ENCODE measurements around the gene PTPRH.
A peak's percentile ranks its signal among the peaks of the same experiment; 100 is the strongest.

Gene PTPRH

DNA sequence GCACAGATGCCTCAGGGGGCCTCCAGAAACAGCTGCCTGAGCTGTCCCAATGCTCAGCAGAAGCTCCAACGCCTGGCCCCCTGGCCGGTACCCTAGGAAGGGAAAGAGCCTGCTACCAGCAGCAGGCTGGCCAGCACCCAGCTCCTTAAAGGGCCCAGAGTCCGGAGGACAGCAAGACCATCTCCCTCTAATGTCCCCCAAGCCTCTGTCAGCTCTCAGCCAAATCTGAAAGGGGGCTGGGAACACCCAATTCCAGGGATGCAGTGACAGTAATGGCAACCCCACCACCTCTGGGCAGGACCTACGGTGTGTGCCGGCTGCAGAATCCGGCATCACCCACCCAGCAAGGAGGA is 45.3 kb upstream of the PTPRH start:
- DNase-seq (ENCODE audit: low read depth), result no peak
- TF ChIP-seq, protein P1, sequence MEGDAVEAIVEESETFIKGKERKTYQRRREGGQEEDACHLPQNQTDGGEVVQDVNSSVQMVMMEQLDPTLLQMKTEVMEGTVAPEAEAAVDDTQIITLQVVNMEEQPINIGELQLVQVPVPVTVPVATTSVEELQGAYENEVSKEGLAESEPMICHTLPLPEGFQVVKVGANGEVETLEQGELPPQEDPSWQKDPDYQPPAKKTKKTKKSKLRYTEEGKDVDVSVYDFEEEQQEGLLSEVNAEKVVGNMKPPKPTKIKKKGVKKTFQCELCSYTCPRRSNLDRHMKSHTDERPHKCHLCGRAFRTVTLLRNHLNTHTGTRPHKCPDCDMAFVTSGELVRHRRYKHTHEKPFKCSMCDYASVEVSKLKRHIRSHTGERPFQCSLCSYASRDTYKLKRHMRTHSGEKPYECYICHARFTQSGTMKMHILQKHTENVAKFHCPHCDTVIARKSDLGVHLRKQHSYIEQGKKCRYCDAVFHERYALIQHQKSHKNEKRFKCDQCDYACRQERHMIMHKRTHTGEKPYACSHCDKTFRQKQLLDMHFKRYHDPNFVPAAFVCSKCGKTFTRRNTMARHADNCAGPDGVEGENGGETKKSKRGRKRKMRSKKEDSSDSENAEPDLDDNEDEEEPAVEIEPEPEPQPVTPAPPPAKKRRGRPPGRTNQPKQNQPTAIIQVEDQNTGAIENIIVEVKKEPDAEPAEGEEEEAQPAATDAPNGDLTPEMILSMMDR (IDR thresholded peaks at IDR 0.05; ENCODE audit: low read depth, low read length, missing control alignments), result peak; percentile 0
- H3K4me3 ChIP-seq (ENCODE audit: low read depth, low read length), result peak overlapping the region; percentile 93

DNA sequence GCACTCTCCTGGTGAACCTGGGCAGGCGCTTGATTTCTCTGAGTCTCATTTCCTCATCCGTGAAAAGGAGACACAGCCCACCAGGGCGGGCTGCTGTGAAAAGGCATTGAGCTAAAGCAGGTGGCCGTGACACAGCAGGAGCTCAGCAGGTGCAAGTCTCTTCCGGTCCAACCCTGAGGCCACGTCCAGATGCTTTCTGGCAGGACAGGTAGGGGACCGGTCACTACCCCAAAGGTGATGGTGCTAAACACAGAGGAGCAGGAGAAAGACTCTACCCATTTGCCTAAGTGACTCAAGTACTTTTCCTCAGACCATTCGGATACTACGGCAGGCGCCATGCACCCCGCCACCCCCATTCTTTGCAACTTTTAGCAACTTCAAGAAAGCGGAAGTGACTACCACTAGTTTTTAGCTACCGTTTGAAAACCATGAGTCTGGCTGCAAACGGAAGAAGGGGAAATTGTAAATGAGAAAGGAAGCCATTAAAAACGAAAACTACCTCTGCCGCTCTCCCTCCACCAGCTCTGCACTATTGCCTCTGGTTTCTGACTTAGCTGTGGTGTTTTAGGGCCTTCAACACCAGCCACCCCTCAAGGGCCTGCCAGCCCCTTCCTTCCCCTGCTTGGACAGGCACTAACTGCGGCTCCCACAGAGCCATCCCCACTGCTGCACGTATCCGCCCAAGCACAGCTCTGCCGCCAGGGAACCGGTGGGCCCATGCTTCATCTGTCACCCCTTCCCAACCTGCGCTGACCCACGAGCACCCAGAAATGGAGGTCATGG is 44.7 kb upstream of the PTPRH start:
- DNase-seq (ENCODE audit: low read depth), result peak; percentile 83
- TF ChIP-seq, protein P1 (IDR thresholded peaks at IDR 0.05; ENCODE audit: low read depth, low read length, missing control alignments), result peak; percentile 14
- H3K4me3 ChIP-seq (ENCODE audit: low read depth, low read length), result peak overlapping the region; percentile 93

DNA sequence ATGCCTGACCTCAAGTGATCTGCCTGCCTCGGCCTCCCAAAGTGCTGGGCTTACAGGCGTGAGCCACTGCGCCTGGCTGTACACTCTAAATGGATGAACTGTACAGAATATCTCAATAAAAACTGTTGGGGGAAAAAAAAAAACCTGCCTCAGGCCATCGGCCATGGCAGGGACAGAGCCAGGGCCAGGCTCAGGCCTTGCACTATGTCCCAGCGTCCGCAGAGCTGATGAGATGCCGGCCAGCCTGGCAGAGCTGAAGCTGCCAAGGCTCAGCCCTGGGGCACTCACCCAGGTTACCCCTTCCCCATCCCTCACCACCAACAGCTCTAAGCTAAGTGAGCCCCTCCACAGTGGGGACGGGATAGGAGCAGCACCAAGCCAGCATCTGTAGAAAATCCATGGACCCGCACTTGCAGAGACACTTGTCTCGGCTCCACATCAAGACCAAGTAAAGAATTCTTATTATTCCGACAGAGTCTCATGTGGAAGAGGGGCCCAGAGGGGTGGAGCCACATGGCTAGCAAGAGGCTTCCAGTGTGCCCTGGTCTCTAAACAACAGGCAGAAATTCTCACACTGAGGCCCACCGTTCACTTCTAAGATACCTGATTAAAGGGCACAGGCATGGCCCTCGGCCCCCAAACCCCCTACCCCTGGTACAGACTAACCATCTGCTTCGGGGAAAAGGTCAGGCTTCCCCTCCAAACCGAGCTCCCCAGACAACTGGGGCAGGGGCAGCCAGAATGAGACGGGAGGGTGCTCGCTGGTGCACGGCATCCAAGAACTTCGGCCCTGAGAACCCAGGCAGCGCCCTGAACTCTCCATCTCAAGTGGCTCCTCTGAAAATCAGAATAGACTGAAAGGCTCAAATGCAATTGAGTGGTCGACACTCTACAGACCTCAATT is 43.7 kb upstream of the PTPRH start:
- TF ChIP-seq, protein P1 (IDR thresholded peaks at IDR 0.05; ENCODE audit: low read depth, low read length, missing control alignments), result no peak
- H3K4me3 ChIP-seq (ENCODE audit: low read depth, low read length), result peak overlapping the region; percentile 93
- no peak for DNase-seq (ENCODE audit: low read depth)

DNA sequence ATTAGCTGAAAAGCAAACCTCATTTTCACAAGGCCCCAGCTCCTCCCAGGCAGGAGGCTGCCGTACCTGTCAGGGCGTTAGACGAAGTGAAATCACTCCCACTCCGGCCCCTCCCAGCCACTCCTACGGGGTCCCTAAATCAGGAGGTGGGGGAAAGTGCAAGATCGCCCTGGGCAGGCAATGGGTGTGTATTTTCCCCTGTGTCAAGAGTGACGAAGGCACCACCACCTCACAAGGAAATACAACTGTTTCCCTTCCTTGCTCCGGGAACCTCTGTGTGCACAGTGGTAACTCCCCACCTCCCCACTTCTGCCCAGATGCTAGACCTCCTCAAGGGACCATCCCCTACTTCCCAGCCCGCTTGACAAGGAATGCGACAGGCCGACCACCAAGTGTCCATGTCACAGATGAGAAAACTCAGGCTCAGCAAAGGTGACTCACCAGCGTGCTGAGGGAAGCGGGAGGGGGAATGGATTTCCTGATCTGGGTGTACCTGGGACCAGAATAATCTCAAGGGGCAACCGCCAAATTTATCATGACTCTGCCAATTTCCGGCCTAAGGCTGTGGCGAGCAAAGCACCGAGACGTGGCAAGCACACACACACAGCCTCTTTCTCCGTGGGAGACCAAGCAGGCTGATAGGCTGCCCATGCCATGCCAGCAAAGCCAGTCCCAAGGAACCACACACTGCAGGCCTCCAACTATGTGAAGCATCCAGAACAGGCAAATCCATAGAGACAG is 42.2 kb upstream of the PTPRH start:
- DNase-seq (ENCODE audit: low read depth), result no peak
- TF ChIP-seq, protein P1 (IDR thresholded peaks at IDR 0.05; ENCODE audit: low read depth, low read length, missing control alignments), result no peak
- peak overlapping the region; percentile 6 for H3K4me3 ChIP-seq (ENCODE audit: low read depth, low read length)

DNA sequence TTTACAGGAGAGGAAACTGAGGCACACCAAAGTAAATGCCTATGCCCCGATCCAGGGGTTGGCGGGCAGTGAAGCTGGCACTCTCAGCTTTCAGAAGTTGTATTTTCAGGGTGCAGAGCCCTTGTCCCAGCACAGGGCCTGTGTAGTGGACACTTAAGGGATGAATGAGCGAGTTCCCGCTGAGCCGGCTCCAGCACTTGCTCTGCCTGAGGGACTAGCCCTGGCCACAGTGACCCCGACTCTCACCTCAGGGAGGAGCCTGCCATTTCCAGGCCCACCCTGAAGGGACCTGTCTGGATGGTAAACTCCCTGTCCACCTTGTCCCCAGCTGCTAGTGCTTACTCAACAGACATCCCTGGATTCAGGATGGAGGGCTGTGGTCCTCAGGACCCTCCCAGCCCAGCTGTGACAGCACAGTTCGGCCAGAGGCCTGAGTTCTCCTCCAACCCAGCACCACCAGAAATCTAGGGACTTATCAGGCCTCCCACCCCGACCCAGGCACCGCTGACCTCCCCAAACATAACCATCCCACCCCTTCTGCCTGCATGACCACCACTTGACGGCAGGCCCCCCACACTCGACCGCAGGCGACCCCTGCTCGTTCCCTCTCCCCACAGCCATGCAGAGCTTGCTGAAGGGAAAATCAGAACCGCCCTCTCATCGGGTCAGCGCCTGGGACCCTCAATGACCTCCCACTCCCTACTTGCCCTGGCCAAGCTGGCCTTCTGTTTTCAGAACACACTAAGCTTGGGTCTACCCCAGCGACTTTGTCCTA is 41.1 kb upstream of the PTPRH start:
- no peak for DNase-seq (ENCODE audit: low read depth)
- no peak overlapping the region for H3K4me3 ChIP-seq (ENCODE audit: low read depth, low read length)
- TF ChIP-seq, protein P1 (IDR thresholded peaks at IDR 0.05; ENCODE audit: low read depth, low read length, missing control alignments), result no peak

DNA sequence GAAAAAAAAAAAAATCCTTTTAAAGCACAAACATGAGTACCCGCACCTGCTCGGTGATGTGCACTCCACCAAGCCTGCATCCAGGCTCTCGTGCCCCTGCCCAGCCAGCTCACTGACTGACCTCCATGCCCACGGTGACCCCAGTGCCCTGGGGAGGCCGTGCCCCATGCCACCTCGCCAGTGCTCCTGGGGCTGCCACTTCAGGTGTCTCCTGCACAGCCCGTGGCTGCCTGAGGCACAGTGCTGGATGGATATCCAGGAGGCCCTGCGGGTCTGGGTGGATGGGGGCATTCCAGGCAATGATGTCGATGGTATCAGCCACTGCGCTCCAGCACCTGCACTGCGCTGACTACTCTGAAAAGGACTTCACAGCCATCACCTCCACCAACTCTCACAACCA is 40.5 kb upstream of the PTPRH start:
- no peak overlapping the region for H3K4me3 ChIP-seq (ENCODE audit: low read depth, low read length)
- TF ChIP-seq, protein P1 (IDR thresholded peaks at IDR 0.05; ENCODE audit: low read depth, low read length, missing control alignments), result no peak
- DNase-seq (ENCODE audit: low read depth), result no peak
